Measurements from ENCODE around the gene CPT1A. TPM values are rescaled to one million over a fixed set of nuclear protein-coding genes. Genes with fewer than 3 reads are reported as not detected.

CPT1A gene
- polyA plus RNA-seq, 1 of the 3 experiments (the other 2 are of a cell fraction) = 31.2 TPM

DNA sequence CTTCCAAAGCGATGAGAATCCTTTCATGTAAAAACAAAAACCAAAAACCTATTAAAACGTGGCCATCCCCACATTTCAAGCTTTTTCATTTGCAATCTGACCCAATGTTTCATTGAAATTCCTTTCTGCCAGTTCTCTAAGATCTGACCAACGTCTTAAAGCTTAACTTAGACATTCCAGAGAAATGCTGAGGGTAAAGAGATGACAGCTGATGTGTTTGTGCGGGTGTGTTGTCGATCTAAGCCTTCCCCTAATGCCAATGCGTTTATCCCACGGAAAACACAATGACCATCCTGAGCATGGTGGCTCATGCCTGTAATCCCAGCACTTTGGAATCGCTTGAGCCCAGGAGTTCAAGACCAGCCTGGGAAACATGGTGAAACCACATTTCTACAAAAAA is 84.0 kb downstream of the CPT1A start:
- Histone ChIP-seq H3K4me3 (ENCODE audit: low read depth in 2 of 2, low read length in 1 of 2) (no peak overlapping the region), H3F3A (replicated peaks; ENCODE audit: insufficient read depth) (peaks cover 4% of the 10 kb centered on the region), H3K79me2 (ENCODE audit: insufficient read depth) (no peaks in the 10 kb centered on the region), H3K27ac (ENCODE audit: low read depth in 2 of 2, low read length in 1 of 2) (no peak overlapping the region), H3K9me2 (no peaks in the 10 kb centered on the region), H3K27me3 (ENCODE audit: insufficient read depth) (no peaks in the 10 kb centered on the region), H3K4me2 (no peak overlapping the region), H2AFZ (ENCODE audit: low read depth) (no peak overlapping the region), H4K20me1 (ENCODE audit: insufficient read depth) (no peaks in the 10 kb centered on the region), H3K4me1 (ENCODE audit: control insufficient read depth in 1 of 2, insufficient read depth in 2 of 2, low read depth in 1 of 2, low read length in 1 of 2) (peaks cover 0 to 23% of the 10 kb centered on the region in 2 experiments; a peak in 2 of 4 replicates), H3K9ac (no peak overlapping the region), H3K36me3 (replicated peaks in 1 of 2; ENCODE audit: control insufficient read depth in 1 of 2, insufficient read depth in 2 of 2, low read length in 1 of 2) (peaks cover 27 to 42% of the 10 kb centered on the region in 2 experiments), H3K9me3 (no peaks in the 10 kb centered on the region)
- 94% methylated on average over 8 of the region's 8 CpGs for WGBS (ENCODE audit: low lambda C conversion rate)
- ChIA-PET POLR2A (no interaction called here), CTCF (interaction anchor here (0.7 to 1.1 kb wide), 3 partner anchors 147 to 333 kb away, joined by 3 read pairs; no protein-coding TSS in a partner anchor)
- DNase-seq = no peak
- no peak for TF ChIP-seq USF2 (IDR thresholded peaks at IDR 0.05; ENCODE audit: borderline replicate concordance, low read depth, low read length)

GRCh38 chr11:68756171-68756766 is 85.4 kb downstream of the CPT1A start:
- H3K27ac ChIP-seq (ENCODE audit: low read depth in 2 of 2, low read length in 1 of 2) = peak overlapping the region in 1 of 2 experiments; percentile 92; a peak in 2 of 4 replicates
- H3K9ac ChIP-seq = no peak overlapping the region
- ChIA-PET CTCF (interaction anchor here (0.8 to 1.4 kb wide), 2 partner anchors 12 to 44 kb away, joined by 3 to 4 read pairs; no protein-coding TSS in a partner anchor), POLR2A (no interaction called here)
- TF ChIP-seq RAD21 (IDR thresholded peaks at IDR 0.05; ENCODE audit: low read length) = no peak
- H3K36me3 ChIP-seq (replicated peaks in 1 of 2; ENCODE audit: control insufficient read depth in 1 of 2, insufficient read depth in 2 of 2, low read length in 1 of 2) = peaks cover 27 to 31% of the 10 kb centered on the region in 2 experiments
- H3K9me3 ChIP-seq = no peaks in the 10 kb centered on the region
- no peaks in the 10 kb centered on the region for H3K79me2 ChIP-seq (ENCODE audit: insufficient read depth)
- no peaks in the 10 kb centered on the region for H3K27me3 ChIP-seq (ENCODE audit: insufficient read depth)
- peaks cover 0 to 23% of the 10 kb centered on the region in 2 experiments; a peak in 2 of 4 replicates for H3K4me1 ChIP-seq (ENCODE audit: control insufficient read depth in 1 of 2, insufficient read depth in 2 of 2, low read depth in 1 of 2, low read length in 1 of 2)
- H3F3A ChIP-seq (replicated peaks; ENCODE audit: insufficient read depth) = peaks cover 4% of the 10 kb centered on the region
- DNase-seq = no peak
- no peak overlapping the region for H3K4me2 ChIP-seq
- WGBS (ENCODE audit: low lambda C conversion rate) = 89% methylated on average over 12 of the region's 12 CpGs
- no peaks in the 10 kb centered on the region for H3K9me2 ChIP-seq
- no peak overlapping the region for H3K4me3 ChIP-seq (ENCODE audit: low read depth in 2 of 2, low read length in 1 of 2)
- no peaks in the 10 kb centered on the region for H4K20me1 ChIP-seq (ENCODE audit: insufficient read depth)
- H2AFZ ChIP-seq (ENCODE audit: low read depth) = no peak overlapping the region

GRCh38 chr11:68753300-68753699 is 88.4 kb downstream of the CPT1A start:
- H3K27ac ChIP-seq (ENCODE audit: low read depth in 2 of 2, low read length in 1 of 2) = peak overlapping the region in 1 of 2 experiments; percentile 92; a peak in 2 of 4 replicates
- H3F3A ChIP-seq (replicated peaks; ENCODE audit: insufficient read depth) = peaks cover 14% of the 10 kb centered on the region
- CTCF ChIA-PET = interaction anchor here (0.6 to 2.0 kb wide), 2 partner anchors 45 to 99 kb away, joined by 3 to 4 read pairs; no protein-coding TSS in a partner anchor
- H3K4me1 ChIP-seq (ENCODE audit: control insufficient read depth in 1 of 2, insufficient read depth in 2 of 2, low read depth in 1 of 2, low read length in 1 of 2) = peaks cover 0 to 35% of the 10 kb centered on the region in 2 experiments; a peak in 2 of 4 replicates
- H3K4me3 ChIP-seq (ENCODE audit: low read depth in 2 of 2, low read length in 1 of 2) = no peak overlapping the region
- TF ChIP-seq RXRA (IDR thresholded peaks at IDR 0.05; ENCODE audit: borderline replicate concordance, low read depth) (no peak), CHD2 (IDR thresholded peaks at IDR 0.05; ENCODE audit: low read length, partially characterized antibody) (no peak), RCOR1 (IDR thresholded peaks at IDR 0.05; ENCODE audit: low read length) (0 out of 2 replicates have a peak, but pooled peaks have one; percentile 32)
- POLR2A ChIA-PET = no interaction called here
- H3K36me3 ChIP-seq (replicated peaks in 1 of 2; ENCODE audit: control insufficient read depth in 1 of 2, insufficient read depth in 2 of 2, low read length in 1 of 2) = peaks cover 15 to 20% of the 10 kb centered on the region in 2 experiments
- no peaks in the 10 kb centered on the region for H3K9me2 ChIP-seq
- WGBS (ENCODE audit: low lambda C conversion rate) = 84% methylated on average over 9 of the region's 9 CpGs
- DNase-seq = no peak
- H3K79me2 ChIP-seq (ENCODE audit: insufficient read depth) = no peaks in the 10 kb centered on the region
- no peaks in the 10 kb centered on the region for H4K20me1 ChIP-seq (ENCODE audit: insufficient read depth)
- H3K9ac ChIP-seq = no peak overlapping the region
- H3K27me3 ChIP-seq (ENCODE audit: insufficient read depth) = no peaks in the 10 kb centered on the region
- H3K9me3 ChIP-seq = no peaks in the 10 kb centered on the region
- H2AFZ ChIP-seq (ENCODE audit: low read depth) = no peak overlapping the region
- no peak overlapping the region for H3K4me2 ChIP-seq

All from SK-N-SH (cell line).